ENCODE data around the gene EGLN3. TPM values are rescaled to one million over a fixed set of nuclear protein-coding genes. Genes with fewer than 3 reads are reported as not detected.

Gene EGLN3
- total RNA-seq, 2 experiments from 2014 or later, result 3.5 to 4.2 TPM

DNA sequence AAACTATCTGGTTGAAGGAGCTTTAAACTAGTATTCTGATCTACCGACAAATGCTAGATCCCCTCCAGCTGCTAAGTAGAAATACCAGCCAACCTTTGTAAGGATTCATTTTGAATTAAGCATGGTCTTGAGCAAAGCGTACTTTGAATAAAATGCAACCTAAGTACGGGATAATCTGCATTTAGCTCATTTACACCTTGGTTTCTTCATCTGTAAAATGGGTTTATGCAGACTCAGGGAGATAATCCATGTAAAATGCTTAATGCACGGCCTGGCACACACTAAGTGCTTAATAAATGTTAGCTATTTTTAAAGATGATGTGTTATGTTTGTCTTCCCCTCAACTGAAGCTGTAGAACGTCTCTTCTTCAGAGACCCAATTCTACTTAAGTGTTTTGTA is 15.9 kb downstream of the EGLN3 start:
- H3K27ac Mint-ChIP-seq, result no peak overlapping the region
- intact Hi-C loops (cut with micrococcal nuclease), result no loop called here

GRCh38 chr14:33934043-33934750 is 16.7 kb downstream of the EGLN3 start:
- Mint-ChIP-seq H3K36me3 (ENCODE audit: low read depth) (no peaks in the 10 kb centered on the region), H3K27ac (no peak overlapping the region), H3K4me3 (no peak overlapping the region), H3K27me3 (no peaks in the 10 kb centered on the region), H3K9me3 (no peaks in the 10 kb centered on the region), H3K4me1 (ENCODE audit: low read depth) (no peaks in the 10 kb centered on the region)
- POLR2A ChIA-PET, result no interaction called here
- CTCF ChIA-PET, result no interaction called here
- intact Hi-C loops (cut with micrococcal nuclease), result no loop called here
- DNase-seq, result no peak
- no peak for TF ChIP-seq CTCF (IDR thresholded peaks at IDR 0.05)
- ATAC-seq, result no peak

More for the DNA sequence above, 15.9 kb downstream of the EGLN3 start:
- no peak for DNase-seq
- no peaks in the 10 kb centered on the region for H3K4me1 Mint-ChIP-seq (ENCODE audit: low read depth)
- no peaks in the 10 kb centered on the region for H3K36me3 Mint-ChIP-seq (ENCODE audit: low read depth)
- no peaks in the 10 kb centered on the region for H3K27me3 Mint-ChIP-seq
- ChIA-PET POLR2A (no interaction called here), CTCF (no interaction called here)
- no peaks in the 10 kb centered on the region for H3K9me3 Mint-ChIP-seq
- no peak overlapping the region for H3K4me3 Mint-ChIP-seq
- no peak for ATAC-seq
- no peak for TF ChIP-seq CTCF (IDR thresholded peaks at IDR 0.05)

GRCh38 chr14:33933386-33933933 is 17.4 kb downstream of the EGLN3 start:
- H3K9me3 Mint-ChIP-seq, result no peaks in the 10 kb centered on the region
- ATAC-seq, result no peak
- no peaks in the 10 kb centered on the region for H3K27me3 Mint-ChIP-seq
- H3K27ac Mint-ChIP-seq, result no peak overlapping the region
- TF ChIP-seq CTCF (IDR thresholded peaks at IDR 0.05), result no peak
- H3K36me3 Mint-ChIP-seq (ENCODE audit: low read depth), result no peaks in the 10 kb centered on the region
- CTCF ChIA-PET, result interaction anchor here (1.2 kb wide), 1 partner anchor 367 kb away, joined by 3 read pairs; no protein-coding TSS in a partner anchor
- no peak overlapping the region for H3K4me3 Mint-ChIP-seq
- no peak for DNase-seq
- intact Hi-C loops (cut with micrococcal nuclease), result no loop called here
- H3K4me1 Mint-ChIP-seq (ENCODE audit: low read depth), result no peaks in the 10 kb centered on the region
- POLR2A ChIA-PET, result no interaction called here

GRCh38 chr14:33932576-33933345 is 18.1 kb downstream of the EGLN3 start:
- H3K4me1 Mint-ChIP-seq (ENCODE audit: low read depth), result no peaks in the 10 kb centered on the region
- H3K36me3 Mint-ChIP-seq (ENCODE audit: low read depth), result no peaks in the 10 kb centered on the region
- DNase-seq (no peak), ATAC-seq (no peak)
- intact Hi-C loops (cut with micrococcal nuclease), result no loop called here
- ChIA-PET CTCF (interaction anchor here (1.2 kb wide), 1 partner anchor 368 kb away, joined by 3 read pairs; no protein-coding TSS in a partner anchor), POLR2A (no interaction called here)
- no peak overlapping the region for H3K4me3 Mint-ChIP-seq
- H3K27ac Mint-ChIP-seq, result no peak overlapping the region
- H3K27me3 Mint-ChIP-seq, result no peaks in the 10 kb centered on the region
- no peak for TF ChIP-seq CTCF (IDR thresholded peaks at IDR 0.05)
- H3K9me3 Mint-ChIP-seq, result no peaks in the 10 kb centered on the region

DNA sequence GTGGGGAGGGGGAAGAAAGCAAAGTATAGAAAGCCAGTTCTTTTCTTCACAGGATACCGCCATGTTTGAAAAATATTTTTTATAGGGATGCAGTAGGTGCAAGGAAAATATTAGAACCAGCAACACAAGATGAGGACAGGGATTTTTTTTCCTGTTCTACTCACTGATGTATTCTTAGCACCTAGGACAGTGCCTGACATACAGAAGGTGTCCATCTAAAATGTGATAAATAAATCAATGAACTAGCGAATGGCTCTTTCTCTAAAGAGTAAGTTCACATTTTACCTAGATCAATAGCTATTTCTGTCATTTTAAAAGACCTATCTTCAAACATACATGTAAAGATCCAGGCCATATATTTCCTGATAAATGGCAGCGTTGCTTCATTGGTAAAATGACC is 18.8 kb downstream of the EGLN3 start:
- intact Hi-C loops (cut with micrococcal nuclease), result no loop called here
- CTCF ChIA-PET, result no interaction called here
- no peaks in the 10 kb centered on the region for H3K36me3 Mint-ChIP-seq (ENCODE audit: low read depth)
- no peaks in the 10 kb centered on the region for H3K4me1 Mint-ChIP-seq (ENCODE audit: low read depth)
- POLR2A ChIA-PET, result no interaction called here
- ATAC-seq (no peak), DNase-seq (no peak)
- H3K9me3 Mint-ChIP-seq, result no peaks in the 10 kb centered on the region
- no peak overlapping the region for H3K27ac Mint-ChIP-seq
- H3K27me3 Mint-ChIP-seq, result no peaks in the 10 kb centered on the region
- TF ChIP-seq CTCF (IDR thresholded peaks at IDR 0.05), result no peak
- no peak overlapping the region for H3K4me3 Mint-ChIP-seq

Data from activated CD8-positive, alpha-beta T cell treated with anti-CD3 and anti-CD28 coated beads for 36 hours (primary cell).